ENCODE data around the gene GMIP.

- TF ChIP-seq CTCF (IDR thresholded peaks at IDR 0.05) (no peak), POLR2AphosphoS5 (IDR thresholded peaks at IDR 0.05) (no peak), EP300 (IDR thresholded peaks at IDR 0.05) (no peak)
Observed at GRCh38 chr19:19691683-19692082, 48.2 kb upstream of the GMIP start.
